Measurements from ENCODE around the gene RAB21. TPM values are rescaled to one million over a fixed set of nuclear protein-coding genes. Genes with fewer than 3 reads are reported as not detected.

RAB21 gene
- total and polyA plus RNA-seq, 2 of the 4 experiments (the other 2 are of a cell fraction): 13.8 to 15.0 TPM

- H2AK9ac ChIP-seq (replicated peaks; ENCODE audit: low read depth, low read length, poor library complexity): no peak overlapping the region
- H3K4me1 ChIP-seq (ENCODE audit: control insufficient read depth, insufficient read depth, low read length): no peaks in the 10 kb centered on the region
- no peaks in the 10 kb centered on the region for H3K9me1 ChIP-seq (ENCODE audit: insufficient read depth, low read length)
- H3K18ac ChIP-seq (ENCODE audit: low read depth, low read length): no peak overlapping the region
- no peak overlapping the region for H2AK5ac ChIP-seq (ENCODE audit: low read depth, low read length)
- H2BK20ac ChIP-seq (ENCODE audit: low read depth, low read length): no peak overlapping the region
- H3K14ac ChIP-seq (replicated peaks; ENCODE audit: low read depth, low read length): no peak overlapping the region
- no peak overlapping the region for H3K4me3 ChIP-seq (ENCODE audit: insufficient read depth, low read depth, low read length)
- H2BK120ac ChIP-seq (ENCODE audit: low read depth, low read length): no peak overlapping the region
- intact Hi-C loops (cut with micrococcal nuclease) (loop anchor here (1.0 to 10.0 kb wide), 4 partner anchors 85 to 332 kb away; partner anchors contain the start of genes THAP2 and ZFC3H1), in situ Hi-C loops (cut with MboI; ENCODE audit: low sequenced_read_pairs) (loop anchor here (10.0 kb wide), 1 partner anchor 332 kb away; no protein-coding TSS in a partner anchor), dilution Hi-C loops (cut with HindIII; ENCODE audit: low sequenced_read_pairs, unreplicated experiment) (no loop called here)
- DNase-seq (peak; percentile 73), ATAC-seq (ENCODE audit: low read depth) (peak; percentile 97)
- H3K56ac ChIP-seq (ENCODE audit: extremely low read depth, insufficient read depth, low read length): no peak overlapping the region
- no peak overlapping the region for H3K4me2 ChIP-seq (ENCODE audit: low read depth, low read length)
- POLR2A ChIA-PET (ENCODE audit: unreplicated experiment): interaction anchor here (0.5 to 0.7 kb wide), 2 partner anchors 101 to 292 kb away, joined by 4 to 5 read pairs; no protein-coding TSS in a partner anchor
- H3K9me3 ChIP-seq (ENCODE audit: control insufficient read depth, insufficient read depth, low read length): no peaks in the 10 kb centered on the region
- no peak overlapping the region for H3K23ac ChIP-seq (ENCODE audit: low read depth, low read length)
- no peak overlapping the region for H4K5ac ChIP-seq (ENCODE audit: low read depth, low read length)
- H3K9ac ChIP-seq (ENCODE audit: low read depth, low read length): no peak overlapping the region
- no peaks in the 10 kb centered on the region for H3K79me1 ChIP-seq (ENCODE audit: low read depth in 1 of 2, low read length in 2 of 2)
- H3K27me3 ChIP-seq (ENCODE audit: control insufficient read depth, insufficient read depth, low read length): peaks cover 24% of the 10 kb centered on the region
- no TSS peak for BruUV-seq (replicated peaks)
- H4K20me1 ChIP-seq (ENCODE audit: insufficient read depth, low read length): no peaks in the 10 kb centered on the region
- CTCF ChIA-PET: interaction anchor here (0.6 to 2.3 kb wide), 15 partner anchors 8 to 1495 kb away, joined by 3 to 11 read pairs (median 4); partner anchors contain the start of genes RAB21, THAP2 and ZFC3H1
- WGBS, 2 experiments (ENCODE audit: extremely low coverage in 2 of 2, insufficient read length in 1 of 2): no CpG with 5 or more reads among the region's 4 CpGs
- no peak overlapping the region for H3K4ac ChIP-seq (ENCODE audit: low read depth, low read length)
- no peak overlapping the region for H2BK15ac ChIP-seq (ENCODE audit: low read depth, low read length)
- no peak overlapping the region for H4K91ac ChIP-seq (ENCODE audit: insufficient read depth, low read depth, low read length)
- H2AFZ ChIP-seq (replicated peaks; ENCODE audit: low read length, poor library complexity): no peak overlapping the region
- H4K8ac ChIP-seq (ENCODE audit: low read depth in 2 of 2, low read length in 2 of 2): no peak overlapping the region
- H3K27ac ChIP-seq (ENCODE audit: insufficient read depth, low read length): no peak overlapping the region
- no peak overlapping the region for H2BK5ac ChIP-seq (ENCODE audit: low read depth, low read length, poor library complexity, severe bottlenecking)
- H3K36me3 ChIP-seq (ENCODE audit: control insufficient read depth, insufficient read depth, low read length): no peaks in the 10 kb centered on the region
- TF ChIP-seq CEBPB (IDR thresholded peaks at IDR 0.05; ENCODE audit: low read depth, low read length) (peak; percentile 61; the same call in 1 of the 2 replicates), BHLHE40 (IDR thresholded peaks at IDR 0.05; ENCODE audit: low read depth, low read length) (no peak), NFE2L2 (IDR thresholded peaks at IDR 0.05; ENCODE audit: low read depth, low read length) (no peak), POLR2A (IDR thresholded peaks at IDR 0.05; ENCODE audit: low read depth, low read length) (no peak), MAFK (IDR thresholded peaks at IDR 0.05; ENCODE audit: low read depth, low read length) (no peak), RAD21 (IDR thresholded peaks at IDR 0.05; ENCODE audit: low read length) (peak; percentile 88), USF2 (IDR thresholded peaks at IDR 0.05; ENCODE audit: low read depth, low read length) (no peak), RFX5 (IDR thresholded peaks at IDR 0.05; ENCODE audit: low read depth, low read length) (no peak), SMC3 (IDR thresholded peaks at IDR 0.05; ENCODE audit: low read depth, low read length) (peak; percentile 72), RCOR1 (IDR thresholded peaks at IDR 0.05; ENCODE audit: insufficient replicate concordance, low read length) (no peak), MAZ (IDR thresholded peaks at IDR 0.05; ENCODE audit: borderline replicate concordance, low read depth, low read length) (no peak), FOS (IDR thresholded peaks at IDR 0.05; ENCODE audit: low read depth, low read length) (no peak), CHD1 (IDR thresholded peaks at IDR 0.05; ENCODE audit: low read depth, low read length) (no peak)
- TF ChIP-seq, protein P1, sequence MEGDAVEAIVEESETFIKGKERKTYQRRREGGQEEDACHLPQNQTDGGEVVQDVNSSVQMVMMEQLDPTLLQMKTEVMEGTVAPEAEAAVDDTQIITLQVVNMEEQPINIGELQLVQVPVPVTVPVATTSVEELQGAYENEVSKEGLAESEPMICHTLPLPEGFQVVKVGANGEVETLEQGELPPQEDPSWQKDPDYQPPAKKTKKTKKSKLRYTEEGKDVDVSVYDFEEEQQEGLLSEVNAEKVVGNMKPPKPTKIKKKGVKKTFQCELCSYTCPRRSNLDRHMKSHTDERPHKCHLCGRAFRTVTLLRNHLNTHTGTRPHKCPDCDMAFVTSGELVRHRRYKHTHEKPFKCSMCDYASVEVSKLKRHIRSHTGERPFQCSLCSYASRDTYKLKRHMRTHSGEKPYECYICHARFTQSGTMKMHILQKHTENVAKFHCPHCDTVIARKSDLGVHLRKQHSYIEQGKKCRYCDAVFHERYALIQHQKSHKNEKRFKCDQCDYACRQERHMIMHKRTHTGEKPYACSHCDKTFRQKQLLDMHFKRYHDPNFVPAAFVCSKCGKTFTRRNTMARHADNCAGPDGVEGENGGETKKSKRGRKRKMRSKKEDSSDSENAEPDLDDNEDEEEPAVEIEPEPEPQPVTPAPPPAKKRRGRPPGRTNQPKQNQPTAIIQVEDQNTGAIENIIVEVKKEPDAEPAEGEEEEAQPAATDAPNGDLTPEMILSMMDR (conservative IDR thresholded peaks at IDR 0.05; ENCODE audit: low read depth, low read length): peak; percentile 88
- TF ChIP-seq, protein P2, sequence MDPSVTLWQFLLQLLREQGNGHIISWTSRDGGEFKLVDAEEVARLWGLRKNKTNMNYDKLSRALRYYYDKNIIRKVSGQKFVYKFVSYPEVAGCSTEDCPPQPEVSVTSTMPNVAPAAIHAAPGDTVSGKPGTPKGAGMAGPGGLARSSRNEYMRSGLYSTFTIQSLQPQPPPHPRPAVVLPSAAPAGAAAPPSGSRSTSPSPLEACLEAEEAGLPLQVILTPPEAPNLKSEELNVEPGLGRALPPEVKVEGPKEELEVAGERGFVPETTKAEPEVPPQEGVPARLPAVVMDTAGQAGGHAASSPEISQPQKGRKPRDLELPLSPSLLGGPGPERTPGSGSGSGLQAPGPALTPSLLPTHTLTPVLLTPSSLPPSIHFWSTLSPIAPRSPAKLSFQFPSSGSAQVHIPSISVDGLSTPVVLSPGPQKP (IDR thresholded peaks at IDR 0.05; ENCODE audit: borderline replicate concordance, low read depth, low read length): no peak
Measured at GRCh38 chr12:71746974-71747611, 7.6 kb upstream of the RAB21 start.

Data from IMR-90 (cell line).